Hepatic stellate cell (primary cell): Measurements from ENCODE around the gene PLXNC1.

Source experiments
- DNase-seq: peaks from one replicate; pipeline ENCODE4 v3.0.0; 2011; ENCODE audit warnings: low spot score

The PLXNC1 gene

DNA sequence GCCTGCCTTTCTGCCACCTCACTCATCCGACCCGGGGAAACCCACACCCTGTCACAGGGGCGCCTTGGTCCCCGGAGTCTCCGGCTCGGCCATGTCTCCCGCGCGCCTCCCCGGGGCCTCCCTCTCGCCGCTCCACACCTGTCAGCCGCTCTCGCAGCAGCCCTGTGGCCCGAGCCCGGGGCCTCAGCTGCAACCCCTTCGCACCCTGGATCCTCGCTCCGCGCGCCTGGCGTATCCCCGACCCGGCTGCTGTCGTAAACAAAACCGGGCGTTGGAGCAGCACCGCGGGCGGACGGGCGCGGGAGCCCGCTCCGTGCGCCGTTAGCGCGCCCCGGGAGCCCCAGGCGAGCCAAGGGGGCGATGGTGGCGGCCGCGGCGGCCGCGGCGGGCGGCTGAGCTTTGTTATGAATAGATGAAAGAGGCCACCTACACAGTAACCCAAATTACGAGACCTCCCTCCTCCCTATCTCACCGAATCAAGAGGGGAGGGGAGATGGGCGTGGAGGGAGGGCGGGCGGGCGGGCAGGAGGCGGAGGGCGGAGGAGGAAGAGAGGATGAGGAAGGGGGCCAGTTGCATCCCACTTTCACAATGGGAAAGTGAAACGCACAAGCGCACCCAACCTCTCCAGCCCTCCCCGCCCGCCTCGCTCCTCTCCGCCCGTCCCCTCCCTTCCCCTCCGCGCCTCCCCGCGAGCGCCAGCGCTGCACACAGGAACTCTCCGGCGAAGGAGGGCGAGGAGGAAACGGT, at the start of gene PLXNC1:
Gene PLXNC1 (plus strand): TSS at position 587 of the 748 bp plus-strand sequence. CDS start 395 bp downstream, outside the sequence.
- peak; percentile 60 for DNase-seq

- no peak for DNase-seq
These were observed 49.2 kb upstream of the PLXNC1 start for GRCh38 chr12:94099191-94099590.

GRCh38 chr12:94099632-94100031, 48.7 kb upstream of the PLXNC1 start:
- DNase-seq = no peak

DNA sequence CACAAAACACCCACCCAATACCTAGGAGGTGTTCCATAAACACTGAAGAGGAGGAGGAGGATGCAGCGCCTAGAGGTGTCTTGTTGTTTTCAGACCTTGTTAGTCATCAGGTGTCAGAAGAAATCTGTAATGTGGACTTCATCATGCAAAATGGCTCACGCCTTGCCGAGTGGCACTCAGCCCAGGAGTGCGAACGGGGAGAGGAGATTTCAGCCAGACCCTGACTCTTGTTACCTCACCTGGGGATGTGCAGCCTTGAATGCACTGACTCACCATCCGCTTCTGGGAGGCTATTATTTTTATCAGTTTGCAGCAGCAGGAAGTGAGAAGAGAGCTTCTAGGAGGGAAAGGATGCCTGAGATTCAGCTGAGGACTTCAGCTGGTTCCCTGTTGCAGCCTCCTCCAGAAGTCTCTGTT, 48.2 kb upstream of the PLXNC1 start:
- DNase-seq = no peak

GRCh38 chr12:94100990-94101737, 47.2 kb upstream of the PLXNC1 start:
- DNase-seq = peak; percentile 53

- peak; percentile 75 for DNase-seq
These were observed 46.4 kb upstream of the PLXNC1 start for GRCh38 chr12:94101738-94102660.

DNA sequence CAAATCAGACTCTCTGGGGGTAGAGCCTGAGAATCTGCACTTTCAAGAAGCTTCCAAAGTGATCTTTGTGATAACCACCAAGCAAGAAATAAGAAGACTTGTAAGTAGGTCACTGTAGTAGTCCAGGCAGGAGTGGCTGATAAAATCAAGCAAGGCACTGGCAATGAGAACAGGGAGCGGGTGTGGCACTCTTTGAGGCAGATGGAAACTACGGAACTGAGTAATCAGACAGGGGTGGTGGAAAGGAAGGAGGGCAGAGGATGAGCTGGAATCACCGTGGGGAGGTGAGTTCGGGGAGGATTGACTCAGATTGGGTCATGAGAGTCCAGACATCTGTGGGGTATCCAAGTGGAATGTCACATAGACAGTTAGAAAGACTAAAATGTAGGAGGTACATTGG, 44.4 kb upstream of the PLXNC1 start:
- DNase-seq = no peak

GRCh38 chr12:94107910-94108309, 40.5 kb upstream of the PLXNC1 start:
- DNase-seq = no peak

DNA sequence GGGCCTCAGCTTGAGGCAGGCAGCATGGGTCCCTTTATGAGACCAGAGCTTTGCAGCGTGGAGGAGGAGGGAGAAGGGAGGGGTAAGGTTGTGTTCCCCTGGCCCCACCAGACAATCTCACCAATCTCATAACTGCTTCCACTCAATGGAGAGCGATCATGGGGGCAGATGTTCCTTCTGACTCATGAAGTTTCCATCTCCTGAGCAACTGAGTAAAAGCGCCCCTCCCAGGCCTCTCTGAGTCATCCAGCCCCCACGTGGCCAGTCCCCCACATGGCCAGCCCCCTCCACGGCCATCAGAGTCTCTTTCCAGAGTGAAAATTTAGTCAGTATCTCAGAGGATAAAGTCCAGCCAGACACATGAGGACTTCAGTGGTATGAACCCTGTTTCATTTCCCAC, 39.2 kb upstream of the PLXNC1 start:
- DNase-seq = peak; percentile 21

- DNase-seq = no peak
These were observed 38.1 kb upstream of the PLXNC1 start for GRCh38 chr12:94110258-94110657.

- DNase-seq = no peak
These were observed 37.1 kb upstream of the PLXNC1 start for GRCh38 chr12:94111302-94111701.

GRCh38 chr12:94112121-94112520, 36.3 kb upstream of the PLXNC1 start:
- DNase-seq = no peak

- DNase-seq = no peak
These were observed 34.2 kb upstream of the PLXNC1 start for GRCh38 chr12:94114166-94114565.

DNA sequence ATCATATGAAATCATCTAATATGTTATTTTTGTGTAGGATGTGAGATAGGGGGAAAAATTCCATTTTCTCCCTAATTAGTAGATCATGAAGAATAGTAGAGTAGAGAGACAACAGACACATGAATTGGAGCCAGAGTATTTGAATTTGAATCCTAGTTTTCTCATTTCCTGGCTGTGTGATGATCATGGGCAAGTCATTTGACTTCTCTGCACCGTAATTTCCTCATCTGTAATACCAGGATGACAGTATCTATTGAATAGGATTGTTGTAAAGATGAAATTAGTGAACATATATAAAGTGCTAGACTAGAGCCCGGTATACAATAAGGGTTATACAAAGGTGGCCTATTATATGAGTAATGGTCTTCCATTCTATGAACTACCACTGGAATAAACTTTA, 32.2 kb upstream of the PLXNC1 start:
- no peak for DNase-seq

DNA sequence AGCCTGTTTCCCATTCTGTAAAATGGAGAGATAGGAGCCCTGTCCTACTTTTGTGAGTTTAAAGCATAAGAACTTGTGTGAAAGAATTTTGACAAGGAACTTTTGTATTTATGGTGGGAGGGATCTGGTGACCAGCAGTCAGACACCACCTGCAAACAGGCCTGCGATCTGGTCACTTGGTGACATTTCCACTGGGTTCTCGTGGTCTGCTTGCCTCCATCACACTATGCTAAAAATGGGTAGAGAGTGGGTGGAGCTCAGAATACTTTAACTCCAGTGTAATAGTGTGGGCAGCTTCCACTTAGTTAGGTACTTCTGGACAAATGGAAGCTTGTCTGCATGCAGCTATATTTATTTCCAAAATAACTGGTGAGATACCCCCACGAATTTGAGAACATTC, 26.5 kb upstream of the PLXNC1 start:
- DNase-seq = no peak

- DNase-seq = no peak
These were observed 25.8 kb upstream of the PLXNC1 start for GRCh38 chr12:94122591-94122990.

DNA sequence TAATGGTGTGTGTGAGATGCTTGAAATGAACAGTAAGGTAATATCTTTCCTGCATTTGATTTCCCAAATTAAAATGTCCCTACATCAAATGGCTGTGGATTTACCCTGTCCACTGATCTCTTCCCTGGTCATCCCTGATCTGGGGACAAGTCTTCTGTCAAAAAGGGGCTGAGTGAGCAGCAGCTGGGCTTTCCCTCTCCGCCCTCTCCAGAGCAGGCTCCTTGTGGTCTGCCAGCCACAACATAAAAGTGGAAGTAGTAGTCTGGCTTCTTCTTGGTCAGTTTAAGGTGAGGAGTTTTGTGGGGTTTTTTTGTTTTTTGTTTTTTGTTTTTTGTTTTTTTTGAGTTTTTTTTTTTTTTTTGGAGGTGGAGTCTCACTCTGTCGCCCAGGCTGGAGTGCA, 25.2 kb upstream of the PLXNC1 start:
- no peak for DNase-seq

DNA sequence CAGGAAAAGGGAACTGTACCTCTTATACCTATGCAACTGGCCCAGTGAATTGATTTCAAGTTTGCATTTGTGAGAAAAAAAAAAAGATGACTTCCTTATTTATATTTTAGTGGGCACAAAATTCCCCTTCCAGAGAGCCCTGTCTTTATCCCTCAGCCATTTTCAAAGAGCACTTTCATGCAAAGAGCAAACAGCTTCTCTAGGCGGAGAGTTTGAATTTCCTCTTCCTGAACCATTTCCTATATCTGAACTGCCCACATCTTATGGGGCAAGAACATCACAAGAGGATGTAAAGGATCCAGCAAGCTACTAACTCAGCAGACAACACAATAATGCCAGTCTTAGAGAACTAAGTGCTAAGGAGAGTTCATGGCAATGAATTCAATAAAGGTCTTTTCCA, 22.3 kb upstream of the PLXNC1 start:
- DNase-seq = no peak

GRCh38 chr12:94127239-94128131, 20.9 kb upstream of the PLXNC1 start:
- DNase-seq = no peak

GRCh38 chr12:94128280-94128679, 20.1 kb upstream of the PLXNC1 start:
- no peak for DNase-seq
